HepG2 (cell line): ENCODE data around the gene TMED9. TPM values are rescaled to one million over a fixed set of nuclear protein-coding genes. Genes with fewer than 3 reads are reported as not detected.

ENCODE experiments used
- AGO1 ChIP-seq: fragments of 200-400 bp; formaldehyde crosslinking; IDR thresholded peaks from 2 replicates; pipeline ENCODE4 v1.6.1; 2017; ENCODE audit warnings: mild to moderate bottlenecking, low read depth, low read length, moderate library complexity; ENCODE audit not compliant: poor library complexity, severe bottlenecking
- CSRNP2 ChIP-seq: sonication (generic); formaldehyde crosslinking; conservative IDR thresholded peaks from 2 replicates; pipeline ENCODE4 v1.8.0; 2022; ENCODE audit warnings: low read depth, missing genetic modification reagents
- DMTF1 ChIP-seq: sonication (generic); formaldehyde crosslinking; IDR thresholded peaks from 2 replicates; pipeline ENCODE4 v1.4.0; 2020; ENCODE audit warnings: mild to moderate bottlenecking, missing genetic modification reagents
- EED ChIP-seq: sonication (generic); formaldehyde crosslinking; IDR thresholded peaks from 2 replicates; pipeline ENCODE4 v1.5.0; 2020; ENCODE audit warnings: mild to moderate bottlenecking, missing genetic modification reagents
- KDM2A ChIP-seq: sonication (generic); formaldehyde crosslinking; IDR thresholded peaks from 2 replicates; pipeline ENCODE4 v1.4.0; 2020; ENCODE audit warnings: low read depth, missing genetic modification reagents, borderline replicate concordance
- MEIS2 ChIP-seq: sonication (generic); formaldehyde crosslinking; IDR thresholded peaks from 2 replicates; pipeline ENCODE4 v1.9.0; 2021; ENCODE audit warnings: mild to moderate bottlenecking, missing genetic modification reagents
- NFE2L1 ChIP-seq: sonication (generic); formaldehyde crosslinking; IDR thresholded peaks from 2 replicates; pipeline ENCODE4 v1.4.0; 2020; ENCODE audit warnings: missing genetic modification reagents, mild to moderate bottlenecking, borderline replicate concordance
- NFIC ChIP-seq: IDR thresholded peaks from 2 replicates; pipeline ENCODE4 v1.6.1; 2012; ENCODE audit warnings: mild to moderate bottlenecking, low read length, inconsistent platforms
- ZBTB43 ChIP-seq: sonication (generic); formaldehyde crosslinking; conservative IDR thresholded peaks from 2 replicates; pipeline ENCODE4 v1.4.0; 2020; ENCODE audit warnings: missing genetic modification reagents
- ZFP36L2 ChIP-seq: sonication (generic); formaldehyde crosslinking; IDR thresholded peaks from 2 replicates; pipeline ENCODE4 v1.4.0; 2020; ENCODE audit warnings: missing genetic modification reagents
- ZNF256 ChIP-seq: sonication (generic); formaldehyde crosslinking; conservative IDR thresholded peaks from 2 replicates; pipeline ENCODE4 v1.4.0; 2020; ENCODE audit warnings: missing genetic modification reagents
- ZNF687 ChIP-seq: sonication (generic); formaldehyde crosslinking; IDR thresholded peaks from 2 replicates; pipeline ENCODE4 v1.5.1; 2020; ENCODE audit warnings: mild to moderate bottlenecking, missing genetic modification reagents, moderate library complexity
- ZSCAN9 ChIP-seq: IDR thresholded peaks from 2 replicates; pipeline ENCODE4 v1.6.1; 2016; ENCODE audit warnings: borderline replicate concordance
- polyA plus RNA-seq, 8 experiments: library from polyadenylated mRNA; depleted of rRNA in 3 of 8; stranded (reverse) in 7 of 8; unstranded in 1 of 8; fragments of >200 nt; fragmentation: Illumina TruSeq in 4 of 8; extraction: Trizol in 4 of 8; gene quantifications; 2 replicates each; pipeline versions ENCODE4 v1.2.1 to v1.2.3, GENCODE V29; 2011 to 2016; ENCODE audit warnings: low read depth in 4 of 8, missing spikeins in 1 of 8, mixed read lengths in 1 of 8; ENCODE audit not compliant: insufficient read depth in 1 of 8
- total RNA-seq, 5 experiments: library from RNA; depleted of rRNA; stranded (reverse); fragments of >200 nt; fragmentation: Illumina TruSeq; extraction: Trizol; gene quantifications; 2 replicates each; pipeline ENCODE4 v1.2.3, GENCODE V29; 2016; ENCODE audit warnings: low read depth in 1 of 5

The TMED9 gene
- total and polyA plus RNA-seq, 2 of the 13 experiments (the other 11 are each of a cell fraction or from before 2014, with no cell fraction given): 161 to 350 TPM

GRCh38 chr5:177592010-177592834, at the start of gene TMED9 (continued):
- TF ChIP-seq DMTF1 (no peak), KDM2A (CRISPR knock-in tag) (peak; percentile 76), ZNF687 (CRISPR knock-in tag) (peak; percentile 85), CSRNP2 (no peak), NFIC (no peak), ZBTB43 (CRISPR knock-in tag) (no peak), ZNF256 (CRISPR knock-in tag) (no peak), AGO1 (no peak), ZSCAN9 (CRISPR knock-in tag) (no peak), NFE2L1 (CRISPR knock-in tag) (no peak), EED (CRISPR knock-in tag) (no peak), MEIS2 (CRISPR knock-in tag) (peak; percentile 77; the same call in 1 of the 2 replicates), ZFP36L2 (CRISPR knock-in tag) (no peak)
